CD4-positive, alpha-beta T cell treated with Interleukin-17A for 4 hours (primary cell): ENCODE results near the gene UBL7.

Experiments used
- DNase-seq: peaks from one replicate; pipeline ENCODE4 v3.0.0-alpha.2; 2020; ENCODE audit warnings: mixed read lengths

UBL7 gene

DNA sequence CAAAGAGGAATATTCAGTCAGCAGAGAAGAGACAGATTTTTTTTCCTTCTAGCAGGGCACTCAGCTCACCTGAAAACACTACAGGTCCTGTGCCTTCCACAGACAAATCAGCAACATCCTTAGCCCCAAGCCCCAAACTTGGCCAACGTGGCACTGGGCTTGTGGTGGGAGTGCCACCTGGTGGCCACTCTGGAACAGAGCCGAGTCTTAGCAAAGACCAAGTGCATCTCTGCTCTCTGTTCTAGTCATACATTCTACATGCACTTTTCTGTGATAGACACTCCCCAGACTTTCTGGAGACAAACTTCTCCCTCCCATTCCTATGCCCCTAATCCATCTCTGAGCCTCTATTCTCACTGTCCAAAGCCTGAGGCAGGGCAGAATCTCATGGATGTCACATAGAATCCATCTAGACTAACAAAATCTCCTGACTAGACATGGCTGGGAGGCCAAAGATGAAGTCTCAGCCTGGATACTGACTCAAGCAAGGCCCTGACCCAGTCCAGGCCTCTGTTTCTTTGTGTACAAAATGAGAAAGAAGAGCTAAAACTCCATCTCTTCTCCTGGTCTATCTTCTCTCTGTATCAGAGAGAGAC, 22.1 kb downstream of the UBL7 start:
- DNase-seq, result peak; percentile 83

DNA sequence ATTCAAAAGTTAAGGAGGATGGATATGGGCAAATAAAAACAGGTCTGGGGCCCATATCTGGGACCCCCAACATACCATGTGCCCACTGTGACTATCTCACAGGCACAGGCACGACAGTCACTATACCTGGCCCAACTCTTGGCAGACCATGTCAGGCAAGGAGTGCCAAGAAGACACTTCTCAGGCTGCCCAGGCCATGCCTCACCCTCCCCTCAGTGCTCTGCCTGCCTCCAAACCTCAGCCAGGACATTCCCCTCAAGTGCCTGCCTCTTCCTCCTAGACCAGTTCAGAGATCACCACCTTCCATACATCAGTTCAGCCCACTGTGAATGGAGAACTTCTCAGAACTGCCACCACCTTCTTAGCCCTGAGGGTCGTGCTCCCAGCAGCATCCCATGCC, 22.8 kb downstream of the UBL7 start:
- no peak for DNase-seq

DNA sequence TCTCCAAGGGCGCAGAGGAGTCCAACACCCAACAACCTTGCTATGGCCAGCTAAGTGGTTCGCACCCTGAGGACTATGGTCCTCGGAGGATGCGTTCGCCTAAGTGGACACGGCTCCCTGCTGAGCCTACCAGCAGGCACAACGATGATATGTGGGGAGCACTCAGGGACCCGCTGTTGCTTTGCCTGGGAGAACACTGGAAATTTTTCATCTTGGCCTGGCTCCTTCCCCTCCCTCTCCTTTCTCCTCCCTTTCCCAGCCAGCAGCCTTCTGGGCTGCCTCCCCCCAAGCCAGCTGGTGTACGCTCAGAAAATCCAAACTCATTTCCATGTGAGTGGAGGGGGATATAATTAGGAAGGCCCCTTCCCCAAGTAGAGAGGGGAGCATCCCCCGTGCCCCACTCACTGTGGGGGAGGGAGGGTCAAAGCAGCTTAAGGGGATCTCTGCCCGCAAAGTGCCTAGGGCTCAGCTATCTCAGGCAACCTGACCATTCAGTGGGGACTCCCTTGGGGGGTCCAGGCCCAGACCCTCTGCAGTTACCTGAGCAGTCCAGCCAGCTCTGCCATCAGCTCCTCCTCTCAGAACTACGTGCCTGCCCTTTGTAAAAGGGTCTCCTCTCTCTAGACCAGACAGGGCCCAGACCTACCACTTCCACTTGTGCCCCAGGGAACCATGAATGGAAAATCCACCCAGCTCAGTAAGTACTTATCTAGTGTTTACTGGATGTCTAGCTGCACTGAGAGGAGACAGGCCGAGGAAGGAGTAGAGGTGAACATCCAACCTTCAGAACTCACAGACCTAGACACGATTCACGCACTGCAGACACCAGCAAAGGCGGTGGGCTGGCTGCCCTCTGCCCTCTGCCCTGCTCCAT, 26.5 kb downstream of the UBL7 start:
- no peak for DNase-seq

DNA sequence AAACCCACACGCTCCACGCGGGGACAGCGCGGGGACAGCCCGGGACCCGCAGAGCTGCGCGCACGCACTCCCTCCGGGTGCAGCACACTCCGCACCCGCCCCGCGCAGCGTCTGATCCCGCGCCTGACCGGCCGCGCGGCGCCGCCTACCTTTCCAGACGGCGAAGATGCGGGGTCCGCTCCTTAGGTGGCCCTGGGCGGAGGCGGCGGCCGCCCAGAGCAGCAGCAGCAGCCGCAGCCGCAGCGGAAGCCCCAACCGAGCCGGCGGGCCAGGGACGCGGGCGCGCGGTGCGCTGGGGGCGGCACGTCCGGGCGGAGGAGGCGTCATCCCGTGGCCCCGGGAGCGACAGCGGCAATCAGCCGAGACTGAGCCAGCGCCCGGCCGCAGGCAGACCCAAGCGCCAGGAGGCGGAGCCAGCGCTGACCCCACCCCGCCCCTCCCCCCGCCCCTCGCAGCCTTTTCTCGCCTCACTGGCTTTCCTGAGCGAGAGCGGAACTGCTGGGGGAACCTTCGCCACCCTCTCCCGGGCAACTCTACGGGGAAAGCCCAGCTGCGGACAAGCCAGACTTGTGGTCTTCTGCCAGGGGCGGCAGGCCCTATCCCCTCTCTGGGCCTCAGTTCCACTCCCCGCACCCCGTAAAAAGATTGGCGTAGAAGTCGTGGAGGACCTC, 27.2 kb downstream of the UBL7 start, which contains the start of gene SEMA7A:
Gene SEMA7A, minus strand, starts transcription at position 367 of the 671 bp plus-strand sequence. Its CDS starts 40 bp downstream, at position 327.
- peak; percentile 93 for DNase-seq

DNA sequence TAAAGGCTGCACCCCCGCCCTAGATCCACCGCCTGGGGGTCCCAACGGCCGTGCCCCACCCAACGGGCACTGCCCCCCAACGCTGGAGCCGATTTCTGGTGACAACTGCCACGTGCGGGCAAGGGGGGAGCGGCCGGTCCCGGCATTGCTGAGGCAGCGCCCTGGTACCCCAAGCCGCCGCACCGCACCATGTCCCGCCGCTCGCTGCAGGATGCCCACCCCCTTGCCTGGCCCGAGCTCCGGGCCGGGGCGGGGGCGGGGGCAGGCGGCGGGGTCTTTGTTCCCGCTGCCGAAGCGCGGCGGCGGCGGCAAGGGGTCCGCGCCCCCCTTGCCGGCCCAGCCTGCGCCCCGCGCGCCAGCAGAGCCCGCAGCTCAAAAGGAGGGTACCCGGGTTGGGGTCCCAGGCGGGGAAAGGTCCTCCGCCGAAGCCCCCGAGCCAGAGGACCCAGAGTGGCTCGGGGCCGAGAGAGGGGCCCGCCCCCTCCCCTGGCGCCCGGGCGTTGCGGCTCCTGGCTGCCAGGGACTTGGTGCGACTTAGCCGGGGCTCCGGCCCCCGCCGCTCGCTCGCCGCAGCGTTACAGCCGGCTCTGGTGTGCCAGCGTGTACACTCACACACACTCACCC, 27.9 kb downstream of the UBL7 start:
- peak; percentile 7 for DNase-seq

DNA sequence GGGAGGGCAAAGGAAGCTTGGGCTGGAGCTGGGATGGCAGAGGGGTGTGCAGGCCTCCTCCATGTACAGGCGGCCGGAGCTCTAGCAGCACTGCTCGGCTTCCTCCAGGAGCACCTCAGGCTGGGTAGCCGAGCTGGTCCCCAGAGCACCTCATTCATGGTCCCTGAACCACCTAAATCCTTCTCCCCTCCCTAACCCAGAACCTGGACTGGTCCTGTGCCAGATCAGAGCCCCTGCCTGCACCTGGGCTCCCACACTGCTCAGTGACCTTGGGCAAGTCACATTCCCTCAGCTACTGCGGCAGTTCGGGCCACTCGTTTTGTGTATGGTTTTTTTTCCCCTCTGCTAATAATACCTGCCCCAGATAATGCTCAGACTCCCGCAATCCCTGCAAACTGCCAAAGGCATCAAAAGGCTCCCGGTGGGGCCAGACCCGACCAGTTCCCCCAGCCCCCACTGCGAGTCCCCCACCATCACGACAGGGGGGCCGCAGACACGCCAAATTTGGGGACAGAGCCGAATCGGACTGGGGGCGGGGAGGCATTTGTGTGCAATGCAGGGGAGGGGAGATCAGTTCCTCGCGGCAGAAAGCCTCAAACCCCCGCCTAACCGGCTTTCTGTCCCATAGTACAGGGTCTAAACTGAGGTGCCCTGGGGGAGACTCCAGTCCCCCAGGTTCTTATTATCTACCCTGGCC, 28.5 kb downstream of the UBL7 start:
- DNase-seq, result no peak

DNA sequence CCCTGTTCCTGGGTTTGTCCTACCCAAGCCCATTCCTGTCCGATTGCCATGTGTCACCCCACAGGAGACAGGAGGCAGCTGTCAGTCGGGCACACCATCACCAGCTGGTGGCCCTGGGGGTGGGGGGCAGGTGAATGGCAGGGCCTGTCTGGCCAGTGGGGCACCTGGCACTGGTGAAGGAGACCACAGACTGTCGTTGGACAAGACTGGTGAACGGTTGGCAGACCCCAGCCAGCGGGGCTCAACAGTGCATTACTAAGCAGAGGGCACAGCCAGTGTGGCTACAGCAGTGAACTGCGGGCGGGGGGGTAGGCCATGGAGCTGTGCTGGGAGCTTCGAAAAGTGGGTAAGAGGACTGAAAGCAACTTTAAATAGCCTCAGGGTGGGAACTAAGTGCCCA, 29.3 kb downstream of the UBL7 start:
- no peak for DNase-seq

DNA sequence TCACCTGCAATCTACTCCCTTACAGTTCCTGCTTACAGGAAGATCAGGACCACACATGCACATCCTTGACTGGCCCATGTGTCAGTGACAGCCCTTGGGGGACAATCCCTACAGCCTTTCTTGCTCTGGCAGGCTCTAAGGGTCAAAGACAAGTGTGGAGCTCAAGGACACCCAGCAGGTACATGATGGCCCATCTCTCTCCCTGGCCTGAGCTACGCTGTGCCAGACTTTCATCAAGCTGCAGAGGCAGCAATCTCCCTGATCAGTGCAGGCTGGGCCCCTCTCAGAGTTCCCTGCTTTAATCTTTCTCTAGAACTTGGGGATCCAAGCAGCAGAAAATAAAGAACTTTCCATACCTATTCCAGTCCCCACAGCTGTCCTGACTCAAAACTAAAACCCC, 29.8 kb downstream of the UBL7 start:
- no peak for DNase-seq

DNA sequence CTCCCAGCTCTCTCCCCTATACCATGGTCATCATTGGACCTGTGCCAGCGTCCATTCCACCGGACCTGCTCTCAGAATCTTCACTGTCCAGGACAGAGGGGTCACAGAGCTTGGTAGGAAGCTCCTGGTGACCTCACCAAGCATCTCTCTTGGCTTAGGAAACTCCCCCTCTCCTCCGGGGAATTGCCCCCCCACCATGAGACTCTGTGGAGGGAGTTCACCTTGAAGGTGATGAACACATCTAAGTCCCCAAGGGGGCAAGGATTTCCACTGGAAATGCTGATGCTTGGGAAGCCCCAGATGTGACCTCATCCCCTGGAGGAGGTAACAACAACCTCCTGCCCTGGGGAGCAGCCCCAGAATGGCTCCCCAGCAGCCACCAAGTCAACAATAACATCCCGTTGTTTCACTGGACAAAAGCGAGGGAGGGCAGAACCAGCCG, 30.4 kb downstream of the UBL7 start:
- DNase-seq, result no peak

DNA sequence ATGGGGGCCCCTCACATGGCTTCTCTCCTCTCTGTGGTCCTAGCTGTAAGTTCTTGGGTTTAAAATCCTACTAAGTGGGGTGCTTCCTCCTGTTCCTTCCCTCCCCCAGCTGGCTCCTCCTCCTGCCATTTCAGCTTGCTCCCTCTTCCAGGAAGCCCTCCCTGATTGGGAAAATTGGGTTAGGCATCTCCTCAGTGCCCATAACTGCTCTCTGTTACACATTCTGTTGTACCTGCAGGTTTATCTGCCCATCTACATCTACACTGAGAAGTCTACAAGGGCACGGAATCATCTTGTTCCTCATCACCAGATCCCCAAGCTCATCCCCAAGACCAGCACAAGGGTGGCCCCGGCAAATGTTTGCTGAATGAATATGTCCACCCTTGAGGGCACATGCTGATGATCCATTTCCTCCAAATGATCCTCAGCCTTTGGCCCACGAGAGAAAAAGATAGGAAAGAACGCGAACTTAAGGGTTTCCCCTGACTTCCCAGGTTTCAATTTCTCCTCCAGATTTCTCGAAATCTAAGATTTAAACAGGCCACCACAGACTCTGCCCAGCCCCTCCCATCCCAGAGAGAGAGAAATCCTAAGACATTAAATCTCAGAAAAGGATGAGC, 31.1 kb downstream of the UBL7 start:
- no peak for DNase-seq

DNA sequence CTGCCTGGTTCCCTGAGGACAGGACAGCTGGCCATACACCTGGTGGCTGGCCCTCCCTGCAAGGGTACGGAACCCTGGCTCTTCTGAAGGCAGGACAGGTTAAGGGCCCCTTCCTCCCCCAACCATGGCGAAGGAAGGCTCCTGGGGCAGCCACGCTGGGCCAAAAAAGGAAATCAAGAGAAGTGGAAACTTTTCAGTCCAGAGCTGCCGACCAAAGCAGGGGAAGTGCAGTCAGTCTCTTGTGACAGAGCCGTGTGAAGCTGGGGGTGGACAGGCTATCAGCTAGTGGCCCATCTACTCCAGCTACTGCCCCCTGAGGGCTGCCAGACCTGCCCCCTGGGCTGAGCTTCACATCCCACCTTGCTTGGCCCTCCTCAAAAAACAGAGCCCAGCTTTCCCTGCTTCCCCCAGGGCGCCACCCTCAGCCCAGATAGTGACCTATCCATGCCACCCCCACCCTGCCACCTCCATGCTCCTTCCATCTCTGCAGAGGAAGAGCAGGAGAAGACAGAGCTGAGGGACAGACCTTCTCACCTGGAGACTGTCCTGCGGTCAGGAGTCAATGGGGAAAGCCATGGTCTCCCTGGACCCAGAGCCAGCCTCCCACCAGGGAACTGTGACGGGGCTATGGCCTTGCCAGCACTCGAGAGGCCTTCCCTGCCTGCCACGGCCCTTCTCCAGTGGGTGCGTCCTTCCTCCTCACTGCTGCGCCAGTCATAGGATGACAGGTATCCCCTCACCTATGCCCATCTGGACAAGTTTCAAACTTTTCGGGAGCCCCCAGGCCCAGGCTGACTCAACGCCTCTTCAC, 31.8 kb downstream of the UBL7 start:
- DNase-seq, result no peak

DNA sequence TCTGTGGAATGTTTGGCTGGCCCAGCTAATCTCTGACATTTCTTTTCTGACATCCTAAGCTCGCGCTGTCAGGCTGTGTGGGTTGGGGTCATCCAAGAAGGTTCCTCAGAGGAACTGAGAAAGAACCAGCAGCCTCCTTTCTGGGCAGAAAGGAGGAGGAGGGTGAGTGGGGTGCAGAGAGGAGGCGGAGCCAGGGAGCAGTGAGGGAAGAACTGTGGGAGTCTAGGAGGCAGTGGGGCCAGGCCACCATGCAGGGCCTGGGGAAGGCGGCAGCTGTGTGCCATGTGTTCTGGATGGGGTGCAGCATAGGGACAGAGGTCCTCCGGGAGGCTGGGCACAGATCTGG, 32.5 kb downstream of the UBL7 start:
- DNase-seq, result no peak

DNA sequence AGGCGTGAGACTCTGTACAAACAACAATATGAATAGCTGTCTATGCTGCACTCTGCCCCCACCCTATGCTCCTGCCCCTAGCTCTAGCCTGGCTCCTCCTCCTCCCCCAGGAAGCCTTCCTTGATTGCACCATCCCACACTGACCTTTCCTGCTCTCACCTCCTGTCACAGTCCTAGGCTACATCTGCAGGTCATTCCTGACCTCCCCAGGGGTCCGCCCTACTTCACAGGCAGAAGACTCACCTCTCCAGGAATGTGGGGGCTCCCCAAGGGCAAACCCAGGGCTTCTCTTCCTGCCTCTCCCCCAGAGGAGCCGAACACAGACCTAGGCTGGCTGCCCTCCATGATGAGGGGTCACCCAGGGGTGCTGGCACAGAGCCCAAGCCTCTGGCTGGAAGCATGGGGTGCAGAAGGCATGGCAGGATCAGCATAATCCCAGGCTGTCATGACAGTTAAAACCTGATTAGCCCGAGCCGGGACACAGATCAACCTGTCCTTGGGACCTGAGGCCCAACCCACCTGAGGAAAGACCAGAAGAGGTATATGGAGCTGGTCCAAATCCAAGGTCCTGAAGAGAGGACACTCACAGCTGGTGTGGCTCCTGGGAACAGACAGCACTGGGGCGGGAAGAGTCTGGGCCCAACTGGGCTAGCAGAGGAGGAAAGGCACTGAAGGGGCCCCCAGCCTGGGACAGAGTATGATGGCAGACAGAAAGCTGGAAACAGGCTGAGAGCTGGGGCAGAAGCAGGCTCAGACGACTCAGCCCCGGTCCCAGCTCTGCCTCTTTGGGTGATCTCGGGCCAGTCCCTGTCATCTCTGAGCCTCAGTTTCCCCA, 33.1 kb downstream of the UBL7 start:
- DNase-seq, result no peak

DNA sequence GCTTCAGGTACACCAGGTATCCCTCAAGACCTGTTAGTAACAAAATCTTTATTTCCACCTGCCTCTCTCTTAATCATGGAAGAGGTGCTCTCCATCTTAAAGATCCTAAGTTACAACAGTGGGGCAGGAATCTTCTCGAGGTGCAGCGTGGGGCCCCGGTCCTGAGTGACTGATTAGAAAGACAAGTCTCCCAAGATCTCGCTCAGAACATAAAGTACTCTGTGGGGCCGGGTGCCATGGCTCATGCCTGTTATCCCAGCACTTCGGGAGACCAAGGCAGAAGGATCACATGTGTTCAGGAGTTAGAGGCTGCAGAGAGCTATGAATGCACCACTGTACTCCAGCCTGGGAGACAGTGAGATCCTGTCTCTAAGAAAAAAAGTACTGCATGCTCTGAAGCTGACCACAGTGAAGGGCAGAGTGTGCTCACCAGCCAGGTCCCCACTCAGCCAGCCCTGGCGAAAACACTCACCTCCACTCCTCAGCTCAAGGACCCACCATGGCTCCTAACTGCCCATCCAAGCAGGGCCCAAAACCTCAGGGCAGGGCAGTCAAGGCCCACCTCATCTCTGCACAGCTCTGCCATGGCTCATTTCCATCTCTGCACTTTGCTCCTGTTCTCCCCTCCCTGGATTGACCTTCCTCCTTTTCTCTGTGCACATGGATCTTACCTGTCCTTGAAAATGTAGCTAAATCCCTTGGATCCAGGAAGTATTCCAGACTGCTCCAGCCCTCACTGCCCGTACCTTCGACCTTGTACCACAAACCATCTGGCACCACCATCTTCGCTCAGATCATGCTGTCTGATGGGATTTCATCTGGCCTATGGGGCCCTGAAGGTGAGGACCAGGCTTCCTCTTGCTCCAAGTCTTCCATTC, 34.3 kb downstream of the UBL7 start:
- DNase-seq, result no peak

DNA sequence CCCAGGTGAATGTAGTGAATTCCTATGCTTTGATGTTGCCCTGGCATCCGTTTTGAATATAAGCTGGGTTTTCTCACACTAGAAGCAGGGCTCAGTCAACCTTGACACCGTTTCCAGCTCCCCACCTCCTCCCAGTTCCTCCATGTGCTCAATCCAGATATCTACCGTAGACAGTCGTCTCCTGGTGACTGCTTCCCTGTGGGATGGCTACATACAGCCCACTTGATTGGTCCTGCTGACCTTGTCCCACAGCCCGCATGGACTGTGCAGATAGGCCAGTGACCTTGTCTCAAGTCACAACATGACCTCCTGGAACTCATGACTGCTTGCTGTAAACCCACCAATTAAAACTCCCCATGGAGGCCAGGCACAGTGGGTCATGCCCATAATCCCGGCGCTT, 35.3 kb downstream of the UBL7 start:
- DNase-seq, result no peak

DNA sequence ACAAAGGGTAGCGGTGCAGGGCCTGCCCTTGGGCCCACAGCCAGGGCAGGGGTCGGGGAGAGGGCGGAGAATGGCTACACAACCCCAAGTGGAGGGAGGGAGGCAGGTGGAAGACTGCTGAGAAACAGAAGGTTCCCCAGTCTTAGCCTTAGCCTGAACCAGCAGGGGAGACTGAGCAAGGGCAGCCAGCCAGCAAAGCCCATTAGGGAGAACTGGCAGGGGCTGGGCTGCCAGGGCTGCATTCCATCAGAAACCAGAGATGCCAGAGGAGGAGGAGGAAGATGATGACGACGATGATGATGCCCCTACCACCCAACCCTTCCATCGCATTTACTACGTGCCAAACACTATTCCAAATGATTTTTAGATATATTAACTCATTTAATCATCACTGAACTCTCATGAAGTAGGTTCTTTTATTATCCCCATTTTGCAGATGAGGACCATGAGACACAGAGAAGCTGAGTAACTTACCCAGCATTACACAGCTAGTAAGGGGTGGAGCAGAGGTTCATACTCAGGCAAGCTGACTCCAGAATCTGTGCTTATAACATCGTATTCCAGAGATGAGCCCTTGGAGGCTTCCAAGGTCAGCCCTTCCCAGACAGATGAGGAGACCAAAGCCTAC, 35.9 kb downstream of the UBL7 start:
- DNase-seq, result no peak

DNA sequence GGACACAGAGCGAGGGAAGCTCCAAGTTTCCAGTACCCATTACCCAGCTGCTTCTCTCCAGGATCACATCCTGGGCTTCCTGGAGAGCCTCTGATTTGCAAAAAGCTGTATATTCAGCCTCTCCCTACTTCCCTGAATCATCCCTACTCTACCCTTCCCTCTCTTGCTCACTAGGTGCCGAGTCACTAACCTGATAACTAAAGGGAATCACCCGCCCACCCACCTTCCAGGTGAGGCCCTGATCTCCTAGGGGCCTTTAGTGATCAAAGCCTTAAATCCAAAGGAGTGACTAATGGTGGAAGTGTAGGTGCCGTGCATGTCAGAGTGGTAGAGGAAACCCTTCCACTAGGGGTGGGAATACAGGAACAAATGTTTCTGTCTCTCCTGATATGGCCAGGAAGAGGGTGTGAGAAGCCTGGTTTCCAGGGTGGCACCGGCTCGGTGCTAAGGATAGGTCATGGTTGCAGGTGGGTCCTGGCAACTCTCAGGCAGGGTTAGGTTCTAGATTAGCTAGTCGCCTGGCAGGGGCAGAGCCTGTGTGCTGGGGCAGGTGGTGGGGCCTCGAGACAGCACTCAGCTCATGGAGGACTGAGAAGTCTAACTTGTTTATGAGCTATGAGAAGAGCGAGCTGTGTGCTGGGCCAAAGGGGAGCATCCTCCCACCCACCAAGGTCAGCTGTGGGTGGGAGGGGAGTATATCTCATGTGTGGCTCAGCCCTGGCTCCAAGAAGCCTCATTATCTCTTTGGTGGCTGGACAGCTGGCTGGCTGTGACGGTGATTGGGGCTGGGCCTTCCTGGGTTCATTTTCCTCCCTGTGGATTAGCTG, 37.3 kb downstream of the UBL7 start:
- no peak for DNase-seq
